CD4-positive, alpha-beta T cell treated with Interferon alpha-2 for 1 hour (primary cell): Measurements from ENCODE around the gene LRIG2.
"Not testable (repeated sequence)": the region's sequence is repeated elsewhere in the genome, so short reads cannot be mapped to it uniquely, and the experiment has no call there.

ENCODE experiments used
- DNase-seq, 2 donors: peaks; one replicate each; pipeline ENCODE4 v3.0.0-alpha.2; 2020 to 2022

Gene LRIG2, protein sequence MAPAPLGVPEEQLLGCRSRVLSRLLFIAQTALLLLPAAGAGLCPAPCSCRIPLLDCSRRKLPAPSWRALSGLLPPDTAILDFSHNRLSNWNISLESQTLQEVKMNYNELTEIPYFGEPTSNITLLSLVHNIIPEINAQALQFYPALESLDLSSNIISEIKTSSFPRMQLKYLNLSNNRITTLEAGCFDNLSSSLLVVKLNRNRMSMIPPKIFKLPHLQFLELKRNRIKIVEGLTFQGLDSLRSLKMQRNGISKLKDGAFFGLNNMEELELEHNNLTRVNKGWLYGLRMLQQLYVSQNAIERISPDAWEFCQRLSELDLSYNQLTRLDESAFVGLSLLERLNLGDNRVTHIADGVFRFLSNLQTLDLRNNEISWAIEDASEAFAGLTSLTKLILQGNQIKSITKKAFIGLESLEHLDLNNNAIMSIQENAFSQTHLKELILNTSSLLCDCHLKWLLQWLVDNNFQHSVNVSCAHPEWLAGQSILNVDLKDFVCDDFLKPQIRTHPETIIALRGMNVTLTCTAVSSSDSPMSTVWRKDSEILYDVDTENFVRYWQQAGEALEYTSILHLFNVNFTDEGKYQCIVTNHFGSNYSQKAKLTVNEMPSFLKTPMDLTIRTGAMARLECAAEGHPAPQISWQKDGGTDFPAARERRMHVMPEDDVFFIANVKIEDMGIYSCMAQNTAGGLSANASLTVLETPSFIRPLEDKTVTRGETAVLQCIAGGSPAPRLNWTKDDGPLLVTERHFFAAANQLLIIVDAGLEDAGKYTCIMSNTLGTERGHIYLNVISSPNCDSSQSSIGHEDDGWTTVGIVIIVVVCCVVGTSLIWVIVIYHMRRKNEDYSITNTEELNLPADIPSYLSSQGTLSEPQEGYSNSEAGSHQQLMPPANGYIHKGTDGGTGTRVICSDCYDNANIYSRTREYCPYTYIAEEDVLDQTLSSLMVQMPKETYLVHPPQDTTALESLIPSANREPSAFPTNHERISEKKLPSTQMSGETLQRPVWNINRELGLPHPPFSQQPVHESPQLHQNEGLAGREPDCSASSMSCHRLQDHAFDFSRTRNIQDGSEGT

DNA sequence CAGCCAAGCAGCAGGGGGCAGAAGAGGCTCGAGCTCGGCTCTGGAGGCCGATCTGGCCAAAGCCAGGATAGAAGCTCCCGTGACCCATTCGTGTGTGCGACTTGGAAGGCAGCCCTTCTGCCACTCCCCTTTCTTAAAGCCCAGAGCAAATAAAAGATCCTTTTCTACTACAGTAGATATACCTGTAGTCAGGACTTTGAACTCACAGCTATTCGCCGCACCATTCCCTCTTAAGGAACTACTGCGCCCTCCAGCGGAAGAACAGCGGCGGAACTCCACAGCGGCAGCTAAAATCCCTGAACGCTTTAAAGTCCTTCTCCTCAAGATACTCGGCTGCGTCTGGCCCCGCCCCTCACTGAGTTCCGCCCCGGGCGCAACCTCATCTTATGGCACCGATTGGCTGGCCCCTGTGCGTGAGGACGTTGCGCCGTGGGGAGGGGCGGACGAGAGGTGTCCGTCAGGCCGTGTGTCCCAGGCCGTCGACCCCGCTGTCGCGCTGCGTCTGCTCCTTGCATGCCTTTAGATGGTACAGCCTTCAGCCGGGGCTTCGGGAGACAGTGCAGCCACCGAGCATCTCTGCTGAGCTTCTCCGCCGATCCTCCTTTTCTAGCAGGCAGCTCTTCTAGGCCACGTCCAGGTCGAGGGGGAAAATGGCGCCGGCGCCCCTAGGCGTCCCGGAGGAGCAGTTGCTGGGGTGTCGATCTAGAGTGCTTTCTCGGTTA is at the start of gene LRIG2:
TSS of gene LRIG2 (plus strand) at position 442 of the 722 bp plus-strand sequence. CDS start at position 651, 209 bp downstream.
- peak; percentile 95 to 97 for DNase-seq

DNA sequence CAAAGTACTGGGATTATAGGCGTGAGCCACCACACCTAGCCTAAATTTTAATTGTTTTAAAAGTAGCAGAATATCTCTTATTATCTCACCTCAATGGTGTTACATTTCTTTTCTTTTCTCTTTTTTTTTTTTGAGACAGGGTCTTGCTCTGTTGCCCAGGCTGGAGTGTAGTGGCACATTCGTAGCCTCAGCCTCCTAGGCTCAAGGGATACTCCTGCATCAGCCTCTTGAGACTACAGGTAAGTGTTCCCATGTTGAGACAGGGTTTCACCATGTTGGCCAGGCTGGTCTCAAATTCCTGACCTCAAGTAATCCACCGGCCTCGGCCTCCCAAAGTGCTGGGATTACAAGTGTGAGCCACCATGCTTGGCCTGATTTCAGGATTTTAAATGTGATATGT is 49.7 kb upstream of the LRIG2 start:
- not testable (repeated sequence) for DNase-seq

DNA sequence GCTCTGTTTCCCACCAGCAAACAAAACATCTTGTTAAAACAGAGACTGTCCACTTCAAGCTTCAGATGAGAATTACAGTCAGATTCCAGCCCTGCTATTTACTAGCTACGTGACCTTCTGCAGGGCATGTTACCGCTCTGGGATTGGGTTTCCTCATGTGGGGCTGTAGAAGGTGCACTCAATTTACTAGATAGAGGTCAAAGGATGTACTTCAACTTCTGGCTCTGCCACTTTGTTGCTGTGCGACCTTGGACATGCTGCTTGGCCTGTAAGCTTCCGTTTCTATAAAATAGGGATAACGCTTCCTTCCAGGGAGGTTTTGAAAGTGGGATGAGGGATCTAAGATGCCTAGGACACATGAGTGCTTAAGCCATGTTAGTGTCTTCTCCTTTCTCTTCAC is 46.0 kb upstream of the LRIG2 start:
- no peak for DNase-seq

DNA sequence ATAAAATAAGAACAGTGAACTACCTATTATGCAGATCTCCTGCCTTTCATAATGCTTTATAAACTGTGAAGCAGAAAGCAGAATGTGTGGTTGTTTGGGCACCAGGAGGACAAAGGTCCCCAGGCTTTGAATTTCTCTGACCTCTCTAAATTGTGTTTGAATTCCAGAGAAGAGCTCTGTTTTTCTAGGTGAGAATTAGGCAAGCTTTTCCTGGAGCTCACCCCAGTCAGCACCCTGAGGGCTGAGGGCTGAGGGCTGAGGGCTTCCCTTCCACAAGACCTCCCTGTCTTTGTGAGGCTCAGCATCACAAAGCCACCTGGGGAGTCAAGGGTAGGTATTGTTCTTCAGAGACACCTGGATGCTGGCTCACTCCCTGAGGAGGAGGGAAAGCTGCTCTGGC is 45.5 kb upstream of the LRIG2 start:
- DNase-seq: no peak

DNA sequence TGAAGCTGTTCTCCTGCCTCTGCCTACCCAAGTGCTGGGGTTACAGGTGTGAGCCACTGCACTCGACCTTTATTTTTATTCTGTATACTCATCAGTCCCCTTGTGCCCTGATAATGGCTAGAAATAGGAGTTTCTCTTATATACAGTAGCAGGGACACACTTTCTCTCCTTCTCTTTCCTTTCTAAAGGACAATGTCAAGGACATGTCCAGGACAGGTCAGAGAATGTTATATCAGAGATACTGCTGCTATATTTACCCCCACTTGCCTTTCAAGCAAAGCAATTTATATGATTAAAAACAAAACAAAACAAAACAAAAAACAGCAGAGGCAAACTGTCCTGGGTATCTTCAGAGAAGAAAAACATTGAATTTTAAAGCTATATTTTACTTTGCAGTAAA is 43.2 kb upstream of the LRIG2 start:
- DNase-seq: no peak

DNA sequence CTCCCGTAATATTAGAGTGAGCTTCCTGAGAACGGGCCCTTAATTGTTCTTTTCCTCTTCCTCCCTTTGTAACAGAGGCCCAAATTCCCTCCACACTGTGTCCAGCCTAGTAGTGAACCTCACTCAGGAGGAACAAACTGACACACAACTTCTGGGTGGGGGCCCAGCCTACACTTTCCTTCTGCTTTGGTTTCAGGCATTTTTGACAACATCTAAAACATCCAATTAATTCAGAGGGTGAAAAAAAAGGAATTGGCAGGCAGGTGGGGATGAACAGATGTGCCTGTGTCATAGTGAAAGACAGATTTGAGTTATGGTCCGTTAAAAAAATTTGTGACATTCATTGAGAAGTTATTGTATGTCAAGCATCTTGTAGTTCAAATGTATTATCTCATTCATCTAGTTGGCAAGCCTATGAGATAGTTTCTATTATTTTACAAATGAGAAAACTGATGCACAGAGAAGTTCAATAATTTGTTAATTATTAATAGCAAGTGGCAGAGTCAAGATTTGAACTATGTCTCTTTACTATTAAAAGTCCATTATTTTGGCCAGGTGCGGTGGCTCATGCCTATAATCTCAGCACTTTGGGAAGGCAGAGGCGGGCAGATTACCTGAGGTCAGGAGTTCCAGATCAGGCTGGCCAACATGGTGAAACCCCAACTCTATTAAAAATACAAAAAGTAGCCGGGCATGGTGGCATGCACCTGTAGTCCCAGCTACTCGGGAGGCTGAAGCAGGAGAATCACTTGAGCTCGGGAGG is 41.6 kb upstream of the LRIG2 start:
- no peak for DNase-seq

DNA sequence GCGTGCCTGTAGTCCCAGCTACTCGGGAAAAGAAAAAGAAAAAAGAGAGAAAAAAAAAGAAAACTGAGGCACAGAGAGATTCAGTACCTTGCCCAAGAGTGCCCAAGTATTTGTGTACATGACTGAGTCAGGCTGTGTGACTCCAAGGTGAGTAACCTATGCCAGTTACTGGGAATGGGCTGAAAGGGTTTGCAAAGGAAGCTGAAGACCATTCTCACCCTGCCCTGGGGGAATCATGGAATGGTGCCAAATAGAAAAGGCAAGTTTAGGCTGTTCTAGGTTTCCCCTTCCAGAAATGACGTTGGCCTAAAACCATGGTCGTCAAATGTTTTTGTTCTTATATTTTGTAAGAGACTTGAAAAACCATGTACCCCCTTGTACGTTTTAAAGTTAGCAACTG is 37.9 kb upstream of the LRIG2 start:
- no peak for DNase-seq

DNA sequence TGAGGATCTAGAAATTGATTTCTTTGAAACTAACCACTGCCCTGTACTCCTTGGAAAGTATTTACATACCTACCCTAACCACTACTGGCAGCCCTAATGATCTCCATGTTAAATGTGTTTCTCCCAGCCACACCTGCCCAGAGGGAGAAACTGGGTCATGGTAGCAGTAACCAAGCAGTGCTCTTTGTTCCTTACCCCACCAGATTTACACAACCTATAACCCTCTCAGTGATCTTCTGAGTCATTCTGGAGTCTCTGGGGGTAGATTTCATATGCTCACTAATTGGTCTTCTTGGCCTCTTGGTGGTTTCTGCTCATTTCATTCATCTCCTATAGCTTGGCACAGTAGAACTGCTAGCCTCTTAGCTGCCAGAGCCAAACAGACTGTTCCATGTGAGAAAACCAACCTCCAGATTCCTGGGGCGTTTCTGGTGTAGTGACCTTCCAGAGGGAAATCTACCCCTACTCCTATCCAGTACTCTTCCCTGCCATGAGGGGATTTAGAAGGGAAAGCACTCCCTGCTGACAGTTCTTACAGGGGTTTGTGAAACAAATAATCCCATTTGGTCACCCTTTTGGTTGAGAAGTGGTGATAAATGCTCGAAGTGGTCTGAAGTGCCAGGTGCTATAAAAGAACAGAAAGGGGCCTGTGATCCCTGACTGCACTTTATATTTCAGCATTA is 36.2 kb upstream of the LRIG2 start:
- DNase-seq: no peak

DNA sequence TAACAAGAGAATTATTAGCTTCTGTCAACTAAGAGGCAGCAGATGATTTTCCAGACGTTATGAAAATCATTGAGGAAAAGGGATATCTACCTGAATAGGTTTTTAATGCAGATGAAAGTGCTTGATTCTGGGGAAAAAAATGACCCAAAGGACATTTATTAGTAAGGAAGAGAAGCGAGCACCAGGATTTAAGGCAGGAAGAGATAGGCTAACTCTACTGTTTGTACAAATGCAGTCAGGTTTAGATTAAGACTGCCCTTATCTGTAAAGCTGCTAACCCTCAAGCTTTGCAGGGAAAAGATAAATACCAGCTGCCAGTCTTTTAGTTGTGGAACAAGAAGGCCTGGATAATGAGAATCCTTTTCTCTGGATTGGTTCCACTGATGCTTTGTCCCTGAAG is 33.0 kb upstream of the LRIG2 start:
- no peak for DNase-seq

DNA sequence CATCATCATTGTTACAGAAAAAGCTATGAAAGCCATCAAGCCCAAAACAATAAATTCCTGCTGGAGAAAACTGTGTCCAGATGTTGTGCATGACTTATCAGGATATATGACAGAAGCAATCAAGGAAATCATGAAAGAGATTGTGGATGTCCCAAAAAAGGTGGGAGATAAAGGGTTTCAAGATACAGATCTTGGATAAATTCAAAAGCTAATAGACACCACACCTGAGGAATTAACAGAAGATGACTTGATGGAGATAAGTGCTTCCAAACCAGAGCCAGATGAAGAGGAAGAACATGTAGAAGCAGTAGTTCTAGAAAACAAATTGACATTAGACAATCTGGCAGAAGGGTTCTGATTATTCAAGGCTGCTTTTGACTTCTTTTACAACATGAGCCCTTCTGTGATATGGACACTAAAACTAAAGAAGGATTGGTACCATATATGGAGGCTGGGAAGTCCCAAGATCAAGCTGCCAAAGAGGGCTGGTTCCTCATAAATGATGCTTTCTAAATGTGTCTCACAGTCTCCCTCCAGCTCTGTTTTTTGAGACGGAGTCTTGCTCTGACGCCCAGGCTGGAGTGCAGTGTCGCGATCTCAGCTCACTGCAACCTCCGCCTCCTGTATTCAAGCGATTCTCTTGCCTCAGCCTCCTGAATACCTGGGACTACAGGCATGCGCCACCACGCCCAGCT is 32.1 kb upstream of the LRIG2 start:
- DNase-seq: no peak

DNA sequence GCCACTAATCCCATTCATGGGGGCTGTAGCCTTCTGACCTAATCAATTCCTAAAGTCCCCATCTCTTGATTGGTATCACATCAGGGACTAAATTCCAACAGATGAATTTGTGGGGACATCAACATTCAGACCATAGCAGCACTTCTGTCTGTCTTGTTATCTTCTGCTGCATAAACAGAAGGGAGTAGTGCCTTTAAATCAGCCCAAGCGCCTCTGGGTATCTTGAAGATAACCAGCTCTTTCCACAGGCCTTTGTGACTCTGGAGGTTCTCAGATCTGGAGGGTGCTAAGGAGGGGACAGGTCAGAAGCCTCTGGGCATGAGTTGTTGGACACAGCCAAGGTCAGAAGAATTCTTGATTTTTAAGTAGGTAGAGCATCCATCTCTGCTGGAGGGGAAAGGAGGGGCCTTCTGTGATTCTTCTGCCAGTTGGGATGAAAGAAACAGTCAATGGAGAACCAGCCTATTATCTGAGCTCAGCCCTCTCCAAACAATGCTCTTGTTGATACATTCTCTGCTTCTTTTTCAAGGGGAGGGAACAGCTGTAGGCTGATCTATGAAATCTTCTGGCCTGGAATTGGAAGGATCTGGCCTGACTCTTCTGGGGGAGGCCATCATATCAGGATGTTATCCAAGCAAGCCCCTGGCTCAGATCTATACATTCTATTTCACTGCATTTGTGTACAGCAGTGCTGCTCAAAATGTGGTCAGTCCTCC is 31.3 kb upstream of the LRIG2 start:
- DNase-seq: no peak

DNA sequence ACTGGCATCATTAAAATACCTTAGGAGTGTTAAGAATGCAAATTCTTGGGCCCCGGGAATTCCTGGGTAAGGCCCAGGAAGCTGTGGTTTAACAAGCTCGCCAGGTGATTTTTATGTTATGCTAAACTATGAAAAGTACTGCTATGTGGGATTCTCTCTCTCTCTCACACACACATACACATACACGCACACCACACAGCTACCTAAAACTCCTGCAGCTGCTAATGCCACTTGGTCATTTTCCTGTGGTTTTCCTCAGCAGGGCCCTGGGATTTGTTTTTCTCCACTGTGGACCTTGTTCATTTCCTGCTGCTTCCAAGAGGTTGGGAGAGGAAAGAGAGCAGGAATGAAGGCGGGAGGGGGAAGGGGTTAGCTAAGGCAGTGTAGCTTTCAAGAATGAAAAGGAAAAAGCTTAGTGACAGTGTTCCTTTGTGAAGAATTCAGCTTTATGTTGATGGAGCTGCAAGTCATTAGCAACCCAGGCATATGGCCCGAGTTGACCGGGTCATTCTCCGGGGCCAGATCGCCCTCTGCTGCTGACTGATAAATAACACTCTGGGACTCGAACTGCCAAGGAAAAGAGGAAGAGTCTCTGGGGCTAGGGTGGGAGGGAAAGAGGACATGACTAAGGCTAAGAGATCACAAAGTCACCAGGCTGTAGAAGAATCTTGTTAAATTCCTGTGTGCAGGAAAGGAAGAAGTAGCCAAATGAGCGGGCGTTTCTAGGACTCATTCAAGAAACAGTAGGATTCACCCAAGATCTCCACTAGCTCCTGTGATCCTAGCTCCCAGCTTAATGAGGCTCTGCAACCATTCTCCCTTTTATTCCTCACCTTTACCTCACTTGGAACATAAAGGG is 30.5 kb upstream of the LRIG2 start:
- DNase-seq: peak; percentile 45 to 63

DNA sequence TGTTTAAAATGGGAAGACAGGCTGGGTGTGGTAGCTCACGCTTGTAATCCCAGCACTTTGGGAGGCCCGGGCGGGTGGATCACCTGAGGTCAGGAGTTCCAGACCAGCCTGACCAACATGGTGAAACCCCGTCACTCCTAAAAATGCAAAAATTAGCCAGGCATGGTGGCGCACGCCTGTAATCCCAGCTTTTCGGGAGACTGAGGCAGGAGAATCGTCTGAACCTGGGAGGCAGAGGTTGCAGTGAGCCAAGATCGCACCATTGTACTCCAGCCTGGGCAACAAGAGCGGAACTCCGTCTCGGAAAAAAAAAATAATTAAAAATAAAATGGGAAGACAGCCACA is 29.9 kb upstream of the LRIG2 start:
- DNase-seq: not testable (repeated sequence)

DNA sequence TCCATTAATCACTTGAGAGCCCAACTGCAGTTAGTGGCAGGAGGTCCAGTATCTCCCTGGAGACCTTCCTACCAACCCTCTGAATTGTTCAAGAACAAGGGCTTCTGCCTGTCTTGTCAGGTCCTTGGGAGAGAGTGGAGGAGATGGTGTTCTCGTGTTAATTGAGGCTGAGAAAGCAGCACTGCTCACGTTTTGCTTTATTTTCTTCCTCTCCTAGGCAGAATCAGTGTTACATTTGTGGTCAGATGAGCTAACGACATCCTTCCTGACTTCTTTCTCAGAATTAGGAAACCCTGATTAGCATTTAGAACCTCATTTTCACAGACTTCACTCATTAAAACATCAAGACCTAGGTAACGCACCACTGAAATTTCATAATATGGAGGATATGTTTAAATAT is 26.4 kb upstream of the LRIG2 start:
- DNase-seq: peak; percentile 4 to 57

DNA sequence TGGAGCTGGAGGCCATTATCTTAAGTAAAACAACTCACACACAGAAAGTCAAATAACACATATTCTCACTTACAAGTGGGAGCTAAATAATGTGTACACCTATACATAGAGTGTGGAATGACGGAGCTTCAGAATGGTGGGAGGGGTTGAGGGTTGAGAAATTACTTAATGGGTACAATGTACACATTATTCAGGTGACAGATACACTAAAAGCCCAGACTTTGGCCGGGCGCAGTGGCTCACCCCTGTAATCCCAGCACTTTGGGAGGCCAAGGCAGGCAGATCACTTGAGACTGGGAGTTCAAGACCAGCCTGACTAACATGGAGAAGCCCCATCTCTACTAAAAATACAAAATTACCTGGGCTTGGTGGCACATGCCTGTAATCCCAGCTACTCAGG is 24.9 kb upstream of the LRIG2 start:
- DNase-seq: no peak

DNA sequence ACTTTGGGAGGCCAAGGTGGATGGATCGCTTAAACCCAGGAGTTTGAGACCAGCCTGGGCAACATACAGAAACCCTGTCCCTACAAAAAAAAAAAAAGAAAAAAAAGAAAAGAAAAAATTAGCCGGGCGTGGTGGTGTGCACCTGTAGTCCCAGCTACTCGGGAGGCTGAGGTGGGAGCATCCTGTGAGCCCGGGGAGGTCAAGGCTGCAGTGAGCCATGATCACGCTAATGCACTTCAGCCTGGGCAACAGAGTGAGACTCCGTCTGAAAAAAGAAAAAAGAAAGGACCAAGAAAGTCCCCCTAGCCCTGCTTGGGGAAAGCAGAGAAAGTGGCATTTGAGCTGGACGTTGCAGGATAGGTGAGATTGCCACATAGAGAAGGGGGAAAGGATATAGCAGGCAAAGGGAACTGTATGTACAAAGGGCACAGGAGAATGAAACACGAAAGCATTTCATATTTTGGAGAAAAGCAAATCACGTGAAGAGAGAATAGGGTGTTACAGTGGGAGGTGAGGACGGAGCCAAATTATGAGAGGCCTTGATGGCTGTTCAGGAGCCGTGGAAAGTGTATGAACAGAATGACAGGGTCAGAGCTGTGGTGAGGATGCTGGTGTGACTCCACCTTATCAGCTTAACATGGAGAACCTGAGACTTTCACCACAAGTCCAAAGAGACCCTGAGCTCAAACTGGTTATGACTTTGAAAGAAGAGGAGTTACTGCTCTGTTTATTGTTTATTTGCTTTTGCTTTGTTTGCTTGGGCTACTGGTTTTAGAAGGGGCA is 19.5 kb upstream of the LRIG2 start:
- DNase-seq: no peak

DNA sequence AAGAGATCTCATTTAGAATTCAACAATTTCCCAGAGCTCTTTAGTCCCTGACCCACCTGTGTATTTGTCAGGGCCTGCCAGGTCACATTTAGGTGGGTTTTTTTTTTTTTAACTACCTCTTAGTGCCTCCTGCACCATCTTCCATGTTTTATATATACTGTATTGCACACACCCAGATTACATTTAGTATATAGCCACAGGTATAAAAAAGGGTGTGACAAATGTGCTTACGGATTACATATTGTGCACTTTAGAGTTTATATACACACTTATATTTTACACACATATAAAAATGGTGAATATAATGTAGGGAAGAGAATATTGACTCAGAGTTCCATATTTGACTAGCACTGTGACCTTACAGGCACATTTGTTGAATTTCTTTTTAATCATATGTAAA is 17.4 kb upstream of the LRIG2 start:
- no peak for DNase-seq

DNA sequence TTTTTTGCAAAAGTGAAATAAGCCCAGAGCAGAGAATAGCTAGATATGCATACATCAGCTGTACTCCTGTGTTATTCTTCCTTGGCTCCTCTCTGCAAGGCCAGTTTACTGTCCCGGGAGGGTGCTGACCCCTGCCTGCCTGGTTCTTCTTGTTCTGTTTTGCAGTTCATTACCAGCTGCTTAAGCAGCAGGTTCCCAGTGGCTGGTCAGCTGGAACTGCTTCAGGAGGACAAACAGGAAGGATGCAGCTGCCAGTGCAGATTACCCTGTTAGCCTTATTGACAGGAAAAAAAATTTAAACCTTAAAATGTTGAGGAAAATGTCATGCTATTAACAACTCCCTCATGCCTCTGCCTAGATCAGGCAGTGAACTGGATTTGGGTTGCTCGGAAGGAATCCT is 16.0 kb upstream of the LRIG2 start:
- no peak for DNase-seq
